ENCODE measurements around the gene ITPK1.

ITPK1 gene

GRCh38 chr14:93057586-93058280 lies 58.0 kb downstream of the ITPK1 start:
- DNase-seq: no peak

- no peak for DNase-seq
These were observed 58.7 kb downstream of the ITPK1 start for GRCh38 chr14:93056840-93057585.

- no peak for DNase-seq
These were observed 59.4 kb downstream of the ITPK1 start for GRCh38 chr14:93056166-93056839.

- no peak for DNase-seq
These were observed 60.0 kb downstream of the ITPK1 start for GRCh38 chr14:93055651-93056115.

- DNase-seq: no peak
These were observed 60.8 kb downstream of the ITPK1 start for GRCh38 chr14:93054876-93055275.

- no peak for DNase-seq
These were observed 61.7 kb downstream of the ITPK1 start for GRCh38 chr14:93054006-93054405.

- DNase-seq: no peak
These were observed 63.9 kb downstream of the ITPK1 start for GRCh38 chr14:93051600-93052546.

- DNase-seq: no peak
These were observed 65.0 kb downstream of the ITPK1 start for GRCh38 chr14:93050761-93051160.

- no peak for DNase-seq
These were observed 65.8 kb downstream of the ITPK1 start for GRCh38 chr14:93049867-93050331.

GRCh38 chr14:93049315-93049714 lies 66.4 kb downstream of the ITPK1 start:
- no peak for DNase-seq

GRCh38 chr14:93048843-93049242 lies 66.9 kb downstream of the ITPK1 start:
- no peak for DNase-seq

- DNase-seq: no peak
These were observed 68.1 kb downstream of the ITPK1 start for GRCh38 chr14:93047661-93048060.

- DNase-seq: no peak
These were observed 68.6 kb downstream of the ITPK1 start for GRCh38 chr14:93047157-93047556.

GRCh38 chr14:93046705-93047050 lies 69.0 kb downstream of the ITPK1 start:
- DNase-seq: no peak

GRCh38 chr14:93045965-93046704 lies 69.6 kb downstream of the ITPK1 start:
- DNase-seq: no peak

GRCh38 chr14:93045211-93045674 lies 70.5 kb downstream of the ITPK1 start:
- no peak for DNase-seq

- DNase-seq: no peak
These were observed 71.2 kb downstream of the ITPK1 start for GRCh38 chr14:93044556-93044955.

- no peak for DNase-seq
These were observed 71.6 kb downstream of the ITPK1 start for GRCh38 chr14:93044121-93044520.

GRCh38 chr14:93042968-93043940 lies 72.5 kb downstream of the ITPK1 start:
- no peak for DNase-seq

GRCh38 chr14:93041830-93042229 lies 73.9 kb downstream of the ITPK1 start:
- DNase-seq: no peak

- no peak for DNase-seq
These were observed 74.7 kb downstream of the ITPK1 start for GRCh38 chr14:93040982-93041381.
